Sigmoid colon (tissue), 7 donors: Measurements from ENCODE around the gene EEFSEC. TPM values are rescaled to one million over a fixed set of nuclear protein-coding genes. Genes with fewer than 3 reads are reported as not detected.
A peak's percentile ranks its signal among the peaks of the same experiment; 100 is the strongest.

Experiments used
- DNase-seq: peaks from one replicate; pipeline ENCODE4 v3.0.0-alpha.2; 2019
- H3K27ac ChIP-seq, 4 donors: fragments of 200-600 bp; sonication (generic); one replicate each; pipeline ENCODE4 v1.5.1; 2016 to 2019; ENCODE audit warnings: mild to moderate bottlenecking in 1 of 4
- H3K27me3 ChIP-seq, 3 donors: fragments of 200-600 bp; sonication (generic); one replicate each; pipeline ENCODE4 v1.5.1; 2019; ENCODE audit warnings: mild to moderate bottlenecking in 1 of 3
- H3K36me3 ChIP-seq, 4 donors: fragments of 200-600 bp; sonication (generic); one replicate each; pipeline ENCODE4 v1.5.1; 2016 to 2019
- H3K4me1 ChIP-seq, 4 donors: fragments of 200-600 bp; sonication (generic); one replicate each; pipeline ENCODE4 v1.5.1; 2017 to 2019
- H3K4me3 ChIP-seq, 4 donors: fragments of 200-600 bp; sonication (generic); one replicate each; pipeline ENCODE4 v1.5.1; 2017 to 2019; ENCODE audit warnings: mild to moderate bottlenecking in 2 of 4, moderate library complexity in 1 of 4
- H3K9me3 ChIP-seq, 4 donors: fragments of 200-600 bp in 3 of 4; sonication (generic) in 3 of 4; one replicate each; pipeline versions ENCODE4 v1.5.1 to v1.6.1; 2013 to 2019
- CTCF ChIP-seq, 4 experiments: fragments of 450-650 bp in 3 of 4; fragments of 200-600 bp in 1 of 4; IDR thresholded peaks; one replicate each; pipeline ENCODE4 v1.5.1; 2016 to 2019; ENCODE audit warnings: antibody characterized with exemption in 4 of 4, mild to moderate bottlenecking in 3 of 4, moderate library complexity in 2 of 4
- EP300 ChIP-seq, 4 donors: sonication (generic); formaldehyde crosslinking; IDR thresholded peaks; one replicate each; pipeline ENCODE4 v1.6.1; 2017; ENCODE audit warnings: antibody characterized with exemption in 4 of 4
- POLR2A ChIP-seq, 2 donors: fragments of 450-650 bp; IDR thresholded peaks; one replicate each; pipeline ENCODE4 v1.6.1; 2016; ENCODE audit warnings: antibody characterized with exemption in 2 of 2, mild to moderate bottlenecking in 2 of 2, moderate library complexity in 2 of 2
- POLR2AphosphoS5 ChIP-seq, 4 donors: sonication (generic); formaldehyde crosslinking; IDR thresholded peaks; one replicate each; pipeline ENCODE4 v1.6.1; 2017; ENCODE audit warnings: antibody characterized with exemption in 4 of 4
- WGBS, 2 donors: extraction: QIAGEN DNeasy Blood & Tissue Kit; methylation state at CpG; one replicate each; pipeline ENCODE4 v1.1.7; 2013; 5-methylcytosine and 5-hydroxymethylcytosine counted together
- intact Hi-C: fragments of 100-400 bp; cut with DNase I; formaldehyde crosslinking; loops from one replicate; pipeline ENCODE4 v1.15.1; 2023
- polyA plus RNA-seq, 3 donors: library from polyadenylated mRNA; stranded (reverse); fragments of 200-250 nt; gene quantifications; one replicate each; pipeline ENCODE4 v1.2.3, GENCODE V29; 2013
- total RNA-seq, 4 donors: library from RNA; depleted of rRNA; stranded (reverse); fragments of >200 nt; gene quantifications; one replicate each; pipeline ENCODE4 v1.1.0, GENCODE V29; 2016
- donor health status: healthy with polysubstance abuse.
- donor health status: Bipolar disorder and iron deficiency.
- donor health status: healthy.

Gene EEFSEC
- total and polyA plus RNA-seq, 7 donors: 5.3 to 16.1 (median 12.2) TPM

- no peaks in the 10 kb centered on the region for H3K9me3 ChIP-seq
- H3K36me3 ChIP-seq: no peaks in the 10 kb centered on the region
- peaks cover 0 to 9% (median 7%) of the 10 kb centered on the region in 4 donors for H3K4me1 ChIP-seq
- intact Hi-C loops: loop anchor here (1.0 kb wide), 2 partner anchors 72 to 181 kb away; no protein-coding TSS in a partner anchor
- H3K27me3 ChIP-seq: peaks cover 0 to 53% (median 34%) of the 10 kb centered on the region in 3 donors
- 10 to 11% methylated on average over 66 of the region's 66 CpGs for WGBS, 2 donors
- no peak for DNase-seq
- no peak for TF ChIP-seq POLR2A (IDR thresholded peaks at IDR 0.05)
- peak; percentile 36 to 94 (median 54) for TF ChIP-seq CTCF (IDR thresholded peaks at IDR 0.05)
- H3K4me3 ChIP-seq: peak overlapping the region in 2 of 4 donors; percentile 28 to 32
- no peak overlapping the region for H3K27ac ChIP-seq
Observed at GRCh38 chr3:128426128-128426921, 273.0 kb downstream of the EEFSEC start.

GRCh38 chr3:128427175-128427857, 274.0 kb downstream of the EEFSEC start:
- H3K9me3 ChIP-seq: no peaks in the 10 kb centered on the region
- H3K4me3 ChIP-seq: no peak overlapping the region
- no peak for TF ChIP-seq POLR2AphosphoS5 (IDR thresholded peaks at IDR 0.05)
- no peak for TF ChIP-seq CTCF (IDR thresholded peaks at IDR 0.05)
- no peak for TF ChIP-seq EP300 (IDR thresholded peaks at IDR 0.05)
- no peak for TF ChIP-seq POLR2A (IDR thresholded peaks at IDR 0.05)
- H3K4me1 ChIP-seq: peaks cover 0 to 11% (median 9%) of the 10 kb centered on the region in 4 donors
- WGBS, 2 donors: 89% methylated on average over 15 of the region's 15 CpGs
- no peak overlapping the region for H3K27ac ChIP-seq
- H3K27me3 ChIP-seq: peaks cover 2 to 63% (median 43%) of the 10 kb centered on the region in 3 donors
- intact Hi-C loops: no loop called here
- no peak for DNase-seq
- no peaks in the 10 kb centered on the region for H3K36me3 ChIP-seq

- intact Hi-C loops: no loop called here
- peaks cover 10 to 71% (median 52%) of the 10 kb centered on the region in 3 donors for H3K27me3 ChIP-seq
- H3K4me3 ChIP-seq: no peak overlapping the region
- H3K36me3 ChIP-seq: no peaks in the 10 kb centered on the region
- no peak for TF ChIP-seq POLR2A (IDR thresholded peaks at IDR 0.05)
- TF ChIP-seq POLR2AphosphoS5 (IDR thresholded peaks at IDR 0.05): no peak
- no peak for TF ChIP-seq EP300 (IDR thresholded peaks at IDR 0.05)
- TF ChIP-seq CTCF (IDR thresholded peaks at IDR 0.05): no peak
- H3K4me1 ChIP-seq: peaks cover 0 to 20% (median 18%) of the 10 kb centered on the region in 4 donors
- no peak overlapping the region for H3K27ac ChIP-seq
- DNase-seq: no peak
- no peaks in the 10 kb centered on the region for H3K9me3 ChIP-seq
- 90 to 92% methylated on average over 19 of the region's 19 CpGs for WGBS, 2 donors
Observed at GRCh38 chr3:128427872-128428822, 274.9 kb downstream of the EEFSEC start.

GRCh38 chr3:128429275-128429674, 276.0 kb downstream of the EEFSEC start:
- TF ChIP-seq CTCF (IDR thresholded peaks at IDR 0.05) (no peak), POLR2A (IDR thresholded peaks at IDR 0.05) (no peak), EP300 (IDR thresholded peaks at IDR 0.05) (no peak), POLR2AphosphoS5 (IDR thresholded peaks at IDR 0.05) (no peak)
- Histone ChIP-seq H3K27ac (no peak overlapping the region), H3K27me3 (peaks cover 13 to 83% (median 62%) of the 10 kb centered on the region in 3 donors), H3K36me3 (no peaks in the 10 kb centered on the region), H3K9me3 (no peaks in the 10 kb centered on the region), H3K4me3 (no peak overlapping the region), H3K4me1 (peaks cover 0 to 22% (median 20%) of the 10 kb centered on the region in 4 donors)
- 91% methylated on average over 15 of the region's 15 CpGs for WGBS, 2 donors
- intact Hi-C loops: no loop called here
- no peak for DNase-seq
